Esophagus (tissue), 2 donors: ENCODE results near the gene ASXL1. TPM values are rescaled to one million over a fixed set of nuclear protein-coding genes. Genes with fewer than 3 reads are reported as not detected.

ENCODE experiments used
- H3K27ac ChIP-seq, 2 donors: one replicate each; pipeline ENCODE4 v1.5.1; 2013; ENCODE audit warnings: low read depth in 2 of 2, mild to moderate bottlenecking in 2 of 2, inconsistent platforms in 1 of 2, low read length in 1 of 2, moderate library complexity in 1 of 2
- H3K27me3 ChIP-seq, 2 donors: one replicate each; pipeline ENCODE4 v1.6.1; 2013; ENCODE audit warnings: low read length in 2 of 2, control low read depth in 1 of 2, mild to moderate bottlenecking in 1 of 2; ENCODE audit not compliant: insufficient read depth in 2 of 2, control insufficient read depth in 1 of 2
- H3K36me3 ChIP-seq, 2 donors: one replicate each; pipeline ENCODE4 v1.6.1; 2013; ENCODE audit warnings: low read length in 1 of 2; ENCODE audit not compliant: control insufficient read depth in 2 of 2, insufficient read depth in 2 of 2
- H3K4me1 ChIP-seq, 2 donors: one replicate each; pipeline ENCODE4 v1.6.1; 2013; ENCODE audit warnings: low read length in 1 of 2; ENCODE audit not compliant: control insufficient read depth in 2 of 2, insufficient read depth in 2 of 2
- H3K4me3 ChIP-seq, 2 donors: one replicate each; pipeline ENCODE4 v1.5.1; 2013; ENCODE audit warnings: low read length in 2 of 2, mild to moderate bottlenecking in 2 of 2, low read depth in 1 of 2, moderate library complexity in 1 of 2
- H3K9me3 ChIP-seq, 2 donors: one replicate each; pipeline ENCODE4 v1.6.1; 2013; ENCODE audit warnings: mild to moderate bottlenecking in 2 of 2, low read depth in 1 of 2, low read length in 1 of 2, moderate library complexity in 1 of 2; ENCODE audit not compliant: control insufficient read depth in 2 of 2, insufficient read depth in 1 of 2
- WGBS, 2 donors: extraction: QIAGEN DNeasy Blood & Tissue Kit; methylation state at CpG; one replicate each; pipeline ENCODE4 v1.1.7; 2013; 5-methylcytosine and 5-hydroxymethylcytosine counted together
- polyA plus RNA-seq, 2 donors: library from polyadenylated mRNA; stranded (reverse); fragments of 200-250 nt; gene quantifications; one replicate each; pipeline ENCODE4 v1.2.3, GENCODE V29; 2013
- donor health status: healthy with polysubstance abuse.
- donor health status: Bipolar disorder and iron deficiency.

ASXL1 gene
- polyA plus RNA-seq, 2 donors: 13.3 to 19.7 TPM

DNA sequence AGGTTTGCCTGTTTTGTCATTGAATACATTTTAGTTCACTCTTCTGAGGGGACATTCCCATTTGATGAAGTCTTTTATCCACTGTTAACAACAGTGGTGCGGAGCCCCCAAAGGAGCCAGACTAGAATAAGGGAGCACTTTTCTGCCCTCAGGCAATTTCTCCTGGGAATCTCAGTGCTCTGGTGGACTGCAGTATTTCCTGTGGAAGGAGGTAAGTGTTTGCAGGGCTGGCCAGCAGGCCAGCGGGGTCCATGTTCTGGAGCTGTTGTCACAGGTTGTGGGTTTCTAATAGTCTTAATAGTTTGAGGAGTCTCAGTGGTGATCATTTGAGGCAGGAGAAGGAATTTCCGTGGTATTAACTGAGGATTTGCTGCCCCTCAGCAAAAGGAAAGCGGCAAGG is 83.5 kb downstream of the ASXL1 start:
- no peaks in the 10 kb centered on the region for H3K9me3 ChIP-seq
- H3K36me3 ChIP-seq: peaks cover 4 to 17% of the 10 kb centered on the region in 2 donors
- WGBS, 2 donors: 95 to 96% methylated on average over 4 of the region's 4 CpGs
- no peak overlapping the region for H3K27ac ChIP-seq
- no peaks in the 10 kb centered on the region for H3K27me3 ChIP-seq
- H3K4me1 ChIP-seq: peaks cover 0 to 3% of the 10 kb centered on the region in 2 donors
- H3K4me3 ChIP-seq: no peak overlapping the region

GRCh38 chr20:32442630-32443373 is 84.7 kb downstream of the ASXL1 start:
- peaks cover 4 to 12% of the 10 kb centered on the region in 2 donors for H3K36me3 ChIP-seq
- 73 to 75% methylated on average over 10 of the region's 10 CpGs for WGBS, 2 donors
- H3K9me3 ChIP-seq: no peaks in the 10 kb centered on the region
- no peak overlapping the region for H3K4me3 ChIP-seq
- H3K27ac ChIP-seq: no peak overlapping the region
- no peaks in the 10 kb centered on the region for H3K27me3 ChIP-seq
- peaks cover 0 to 3% of the 10 kb centered on the region in 2 donors for H3K4me1 ChIP-seq

GRCh38 chr20:32443386-32443974 is 85.3 kb downstream of the ASXL1 start:
- Histone ChIP-seq H3K27ac (no peak overlapping the region), H3K4me1 (peaks cover 3% of the 10 kb centered on the region in 2 donors), H3K9me3 (no peaks in the 10 kb centered on the region), H3K27me3 (no peaks in the 10 kb centered on the region), H3K36me3 (peaks cover 2 to 9% of the 10 kb centered on the region in 2 donors), H3K4me3 (no peak overlapping the region)
- 88 to 89% methylated on average over 3 of the region's 3 CpGs for WGBS, 2 donors

- no peak overlapping the region for H3K27ac ChIP-seq
- WGBS, 2 donors: 80 to 82% methylated on average over 7 of the region's 7 CpGs
These were observed 86.5 kb downstream of the ASXL1 start for GRCh38 chr20:32444474-32445220.

DNA sequence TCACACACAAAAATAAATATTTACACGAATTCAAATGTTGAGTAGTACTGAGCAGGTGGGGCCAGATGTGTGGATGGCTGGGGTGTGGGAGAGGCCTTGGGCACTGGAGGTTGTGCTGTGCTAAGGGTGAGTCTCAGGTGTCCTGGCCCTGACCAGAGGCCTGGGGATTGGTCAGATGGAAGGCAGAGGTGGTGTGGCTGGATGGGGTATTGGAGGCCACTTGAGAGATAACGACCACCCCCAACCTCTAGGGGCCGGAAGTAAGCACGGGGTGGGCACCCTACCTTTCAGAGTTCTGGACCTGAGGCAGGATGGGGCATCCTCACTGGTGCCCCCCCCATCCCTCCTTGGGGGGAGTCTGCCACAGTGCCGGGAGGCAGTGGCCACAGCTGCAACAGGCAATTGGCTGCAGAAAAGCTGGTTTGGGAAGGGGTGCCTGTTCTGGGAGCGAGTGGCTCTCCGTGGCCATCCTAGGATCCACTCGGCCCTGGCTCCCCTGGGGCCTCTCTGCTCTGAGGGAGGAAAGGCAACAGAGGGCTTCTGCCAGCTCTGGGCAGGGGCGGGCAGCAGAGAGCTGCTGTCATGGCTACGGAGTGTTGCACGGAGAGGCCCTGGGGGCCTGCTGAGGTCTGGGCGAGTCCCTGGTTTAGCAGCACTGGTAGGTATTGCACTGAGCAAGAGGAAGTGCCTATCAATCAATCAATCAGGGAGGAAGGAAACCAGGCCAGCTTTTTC is 87.6 kb downstream of the ASXL1 start:
- H3K9me3 ChIP-seq: no peaks in the 10 kb centered on the region
- H3K36me3 ChIP-seq: peaks cover 0 to 3% of the 10 kb centered on the region in 2 donors
- H3K4me3 ChIP-seq: no peak overlapping the region
- no peaks in the 10 kb centered on the region for H3K27me3 ChIP-seq
- 38 to 46% methylated on average over 12 of the region's 12 CpGs for WGBS, 2 donors
- H3K4me1 ChIP-seq: peaks cover 3 to 5% of the 10 kb centered on the region in 2 donors
- no peak overlapping the region for H3K27ac ChIP-seq

More at GRCh38 chr20:32444474-32445220, 86.5 kb downstream of the ASXL1 start:
- H3K27me3 ChIP-seq: no peaks in the 10 kb centered on the region
- no peak overlapping the region for H3K4me3 ChIP-seq
- peaks cover 0 to 2% of the 10 kb centered on the region in 2 donors for H3K36me3 ChIP-seq
- H3K4me1 ChIP-seq: peaks cover 3 to 5% of the 10 kb centered on the region in 2 donors
- H3K9me3 ChIP-seq: no peaks in the 10 kb centered on the region

GRCh38 chr20:32446301-32447100 is 88.4 kb downstream of the ASXL1 start:
- no peak overlapping the region for H3K27ac ChIP-seq
- H3K9me3 ChIP-seq: no peaks in the 10 kb centered on the region
- peaks cover 3 to 5% of the 10 kb centered on the region in 2 donors for H3K4me1 ChIP-seq
- no peaks in the 10 kb centered on the region for H3K27me3 ChIP-seq
- no peak overlapping the region for H3K4me3 ChIP-seq
- WGBS, 2 donors: 76 to 81% methylated on average over 14 of the region's 14 CpGs
- H3K36me3 ChIP-seq: peaks cover 0 to 7% of the 10 kb centered on the region in 2 donors

DNA sequence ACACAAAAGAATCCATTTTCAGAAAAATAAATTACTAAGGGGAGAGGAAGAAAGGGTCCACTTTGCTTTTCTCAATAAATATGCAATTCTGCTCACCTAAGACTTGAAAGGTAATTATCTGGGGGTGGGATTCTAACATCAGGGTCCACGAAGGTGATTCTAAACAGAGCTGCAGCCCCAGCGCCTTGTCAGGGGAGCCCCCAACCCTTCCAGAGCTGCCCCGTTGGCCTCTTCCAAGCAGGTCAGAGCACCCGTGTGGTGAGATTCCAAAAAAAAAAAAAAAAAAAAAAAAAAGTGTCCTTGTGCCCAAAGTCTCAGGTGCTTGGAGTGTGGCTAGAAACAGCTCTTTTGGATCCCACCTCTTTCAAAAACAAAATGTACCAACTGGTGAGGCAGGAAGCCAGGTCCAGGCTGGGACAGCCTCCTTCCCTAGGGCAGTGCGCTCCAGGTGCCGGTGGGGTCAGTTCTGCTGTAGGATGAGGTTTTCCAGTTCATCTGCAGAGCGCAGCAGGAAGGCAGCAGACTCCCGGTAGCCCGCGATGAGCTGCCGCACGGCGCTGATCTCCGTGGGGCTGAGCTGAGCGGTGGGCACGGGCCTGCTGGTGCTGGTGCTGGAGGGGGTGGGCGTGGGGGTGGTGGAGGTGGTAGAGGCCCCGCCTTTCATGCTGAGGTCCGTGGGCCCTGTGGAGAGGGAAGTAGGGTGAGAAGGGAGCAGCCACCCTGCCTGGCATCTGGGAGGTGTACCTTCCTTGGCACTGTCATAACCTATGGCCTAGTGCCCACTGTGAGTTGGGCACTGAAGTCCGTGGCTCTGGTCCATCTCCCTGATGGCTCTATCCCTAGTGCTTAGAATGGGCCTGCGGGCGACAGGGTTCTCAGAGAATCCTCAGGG is 89.3 kb downstream of the ASXL1 start:
- Histone ChIP-seq H3K36me3 (peaks cover 0 to 9% of the 10 kb centered on the region in 2 donors), H3K9me3 (no peaks in the 10 kb centered on the region), H3K27ac (no peak overlapping the region), H3K4me3 (no peak overlapping the region), H3K27me3 (no peaks in the 10 kb centered on the region), H3K4me1 (peaks cover 3 to 5% of the 10 kb centered on the region in 2 donors)
- WGBS, 2 donors: 75 to 80% methylated on average over 22 of the region's 22 CpGs

DNA sequence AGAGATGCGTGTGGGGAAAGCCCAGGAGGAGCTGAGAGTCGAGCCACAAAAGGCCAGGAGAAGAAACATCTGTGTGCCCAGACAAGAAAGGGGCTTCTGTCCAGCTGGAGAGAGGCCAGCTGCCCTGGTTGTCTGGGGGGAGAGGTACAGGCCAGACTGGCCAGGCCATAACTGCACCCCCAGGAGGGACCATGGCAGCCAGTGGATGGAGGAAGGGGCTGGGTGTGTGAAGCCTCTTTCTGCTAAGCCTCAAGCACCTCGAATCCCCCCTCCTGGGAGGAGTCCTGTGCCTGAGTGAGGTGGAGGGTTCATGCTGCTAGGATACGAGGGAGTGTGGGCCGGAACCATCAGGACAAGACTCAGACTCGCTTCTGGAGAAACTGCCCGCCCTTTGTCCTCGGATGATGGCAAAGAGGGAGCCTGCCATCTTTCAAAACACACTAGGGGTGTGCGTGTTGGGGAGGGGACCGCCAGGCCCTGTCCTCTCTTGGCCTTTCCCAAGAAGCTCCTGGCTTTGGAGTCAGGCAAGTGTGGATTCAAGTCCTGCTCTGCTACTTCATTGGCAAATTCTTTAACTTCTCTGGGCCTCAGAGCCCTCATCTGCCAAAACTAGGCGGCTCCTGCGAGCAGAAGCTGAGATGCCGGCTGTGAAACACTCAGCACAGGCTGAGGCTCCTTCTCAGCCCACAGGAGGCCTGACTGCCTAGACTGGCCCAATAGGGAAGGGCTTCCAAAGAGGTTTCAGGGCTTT is 90.3 kb downstream of the ASXL1 start:
- peaks cover 0 to 12% of the 10 kb centered on the region in 2 donors for H3K36me3 ChIP-seq
- no peaks in the 10 kb centered on the region for H3K27me3 ChIP-seq
- no peak overlapping the region for H3K27ac ChIP-seq
- no peak overlapping the region for H3K4me3 ChIP-seq
- H3K4me1 ChIP-seq: peaks cover 3 to 5% of the 10 kb centered on the region in 2 donors
- 51 to 60% methylated on average over 13 of the region's 13 CpGs for WGBS, 2 donors
- H3K9me3 ChIP-seq: no peaks in the 10 kb centered on the region
